Astrocyte (in vitro differentiated cells and primary cell): ENCODE results near the gene PSME1.

Experiments
- EZH2 ChIP-seq: IDR thresholded peaks from 2 replicates; pipeline ENCODE4 v1.6.1; 2012; ENCODE audit warnings: mild to moderate bottlenecking, low read length, inconsistent platforms; ENCODE audit not compliant: insufficient read depth
- TF ChIP-seq, protein P1 (sequence below): IDR thresholded peaks from 2 replicates; pipeline ENCODE4 v1.5.1; 2011; ENCODE audit warnings: low read depth, mild to moderate bottlenecking, inconsistent platforms, low read length, moderate library complexity; ENCODE audit not compliant: insufficient read depth

DNA sequence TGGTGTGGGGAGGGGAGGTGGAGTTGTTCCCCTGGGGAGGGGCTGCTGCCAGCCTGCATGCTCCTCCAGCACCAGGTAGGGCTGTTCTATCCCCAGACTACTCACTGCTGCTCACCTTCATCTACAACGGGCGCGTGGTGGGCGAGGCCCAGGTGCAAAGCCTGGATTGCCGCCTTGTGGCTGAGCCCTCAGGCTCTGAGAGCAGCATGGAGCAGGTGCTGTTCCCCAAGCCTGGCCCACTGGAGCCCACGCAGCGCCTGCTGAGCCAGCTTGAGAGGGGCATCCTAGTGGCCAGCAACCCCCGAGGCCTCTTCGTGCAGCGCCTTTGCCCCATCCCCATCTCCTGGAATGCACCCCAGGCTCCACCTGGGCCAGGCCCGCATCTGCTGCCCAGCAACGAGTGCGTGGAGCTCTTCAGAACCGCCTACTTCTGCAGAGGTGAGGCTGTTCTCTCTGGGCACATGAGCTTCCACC lies 28.6 kb downstream of the PSME1 start:
- TF ChIP-seq, protein P1, sequence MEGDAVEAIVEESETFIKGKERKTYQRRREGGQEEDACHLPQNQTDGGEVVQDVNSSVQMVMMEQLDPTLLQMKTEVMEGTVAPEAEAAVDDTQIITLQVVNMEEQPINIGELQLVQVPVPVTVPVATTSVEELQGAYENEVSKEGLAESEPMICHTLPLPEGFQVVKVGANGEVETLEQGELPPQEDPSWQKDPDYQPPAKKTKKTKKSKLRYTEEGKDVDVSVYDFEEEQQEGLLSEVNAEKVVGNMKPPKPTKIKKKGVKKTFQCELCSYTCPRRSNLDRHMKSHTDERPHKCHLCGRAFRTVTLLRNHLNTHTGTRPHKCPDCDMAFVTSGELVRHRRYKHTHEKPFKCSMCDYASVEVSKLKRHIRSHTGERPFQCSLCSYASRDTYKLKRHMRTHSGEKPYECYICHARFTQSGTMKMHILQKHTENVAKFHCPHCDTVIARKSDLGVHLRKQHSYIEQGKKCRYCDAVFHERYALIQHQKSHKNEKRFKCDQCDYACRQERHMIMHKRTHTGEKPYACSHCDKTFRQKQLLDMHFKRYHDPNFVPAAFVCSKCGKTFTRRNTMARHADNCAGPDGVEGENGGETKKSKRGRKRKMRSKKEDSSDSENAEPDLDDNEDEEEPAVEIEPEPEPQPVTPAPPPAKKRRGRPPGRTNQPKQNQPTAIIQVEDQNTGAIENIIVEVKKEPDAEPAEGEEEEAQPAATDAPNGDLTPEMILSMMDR: no peak
- no peak for TF ChIP-seq EZH2
